Epithelial cell of prostate (primary cell): ENCODE data around the gene ZNF493.

Experiments used
- DNase-seq: peaks from one replicate; pipeline ENCODE4 v3.0.0-alpha.2; 2011; ENCODE audit warnings: low read depth, low spot score
- H3K27ac ChIP-seq: fragments of 450-650 bp; 2 replicates; pipeline ENCODE4 v1.5.1; 2017; ENCODE audit warnings: mild to moderate bottlenecking

Gene ZNF493

DNA sequence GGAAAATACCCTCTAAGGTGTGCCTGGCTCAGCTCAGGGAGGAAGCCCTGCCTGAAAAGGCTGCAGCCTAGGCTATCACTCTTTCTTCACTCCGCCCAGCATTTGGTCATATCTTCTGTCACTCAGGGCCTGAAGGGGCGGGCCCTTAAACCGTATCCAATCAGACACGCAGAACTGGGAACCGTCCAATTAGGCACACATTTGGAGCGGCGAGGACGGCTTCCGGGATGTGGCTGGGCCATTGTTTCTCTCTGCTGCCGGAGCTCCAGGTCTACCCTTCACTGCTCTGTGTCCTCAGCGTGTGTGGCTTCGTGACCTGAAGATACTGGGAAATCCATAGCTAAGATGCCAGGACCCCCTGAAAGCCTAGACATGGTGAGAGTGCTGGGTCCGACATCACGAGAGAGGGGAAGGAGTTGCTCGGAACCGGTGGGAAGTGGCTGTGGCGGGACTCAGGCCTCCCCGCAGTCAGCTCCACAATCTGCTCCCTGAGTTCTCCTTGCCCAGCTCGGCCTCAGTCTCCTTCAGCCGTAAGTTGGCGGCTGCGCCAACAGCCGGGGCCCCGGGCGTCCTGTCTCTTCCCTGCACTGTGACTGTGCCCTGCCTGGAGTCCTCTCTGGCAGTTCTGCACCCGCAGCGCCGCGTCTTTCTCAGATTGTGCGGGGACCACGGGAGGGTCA, at the start of gene ZNF493:
ZNF493 (plus strand) TSS at position 241 of the 680 bp plus-strand sequence; CDS start at position 346, 105 bp downstream.
- H3K27ac ChIP-seq = peak within 1 kb of the TSS; percentile 59
- DNase-seq = peak; percentile 66

DNA sequence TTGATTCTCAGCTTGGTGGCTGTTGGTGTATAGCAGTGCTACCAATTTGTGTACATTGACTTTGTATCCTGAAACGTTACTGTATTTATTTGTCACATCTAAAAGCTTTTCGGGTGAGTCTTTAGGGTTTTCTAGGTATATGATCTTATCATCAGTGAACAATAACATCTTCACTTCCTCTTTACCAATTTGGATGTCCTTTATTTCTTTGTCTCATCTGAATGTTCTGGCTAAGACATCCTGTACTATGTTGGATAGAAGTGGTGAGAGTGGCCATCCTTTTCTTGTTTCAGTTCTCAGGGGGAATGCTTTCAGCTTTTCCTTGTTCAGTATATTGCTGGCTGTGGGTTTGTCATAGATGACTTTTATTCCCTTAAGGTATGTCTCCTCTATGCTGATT, 44.1 kb upstream of the ZNF493 start:
- H3K27ac ChIP-seq = no peak overlapping the region
- DNase-seq = no peak

DNA sequence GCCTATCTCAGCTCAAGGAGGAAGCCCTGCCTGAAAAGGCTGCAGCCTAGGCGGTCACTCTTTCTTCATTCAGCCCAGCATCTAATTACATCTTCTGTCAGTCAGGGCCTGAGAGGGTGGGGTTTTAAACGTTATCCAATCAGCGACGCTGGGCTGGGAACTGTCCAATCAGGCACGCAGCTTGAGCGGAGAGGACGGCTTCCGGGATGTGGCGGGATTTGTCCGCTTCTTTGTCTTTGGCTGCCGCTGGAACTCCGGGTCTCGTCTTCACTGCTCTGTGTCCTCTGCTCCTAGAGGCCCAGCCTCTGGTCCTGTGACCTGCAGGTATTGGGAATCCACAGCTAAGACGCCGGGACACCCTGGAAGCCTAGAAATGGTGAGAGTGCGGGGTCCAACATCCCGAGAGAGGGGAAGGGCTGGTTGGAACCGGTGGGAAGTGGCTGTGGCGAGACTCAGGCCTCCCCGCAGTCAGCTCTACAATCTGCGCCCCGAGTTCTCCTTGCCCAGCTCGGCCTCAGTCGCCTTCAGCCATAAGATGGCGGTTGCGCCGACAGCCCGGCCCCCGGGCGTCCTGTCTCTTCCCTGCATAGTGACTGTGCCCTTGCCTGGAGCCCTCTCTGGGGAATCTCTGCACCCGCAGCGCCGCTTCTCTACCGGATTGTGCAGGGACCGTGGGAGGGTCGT, 38.0 kb upstream of the ZNF493 start, which contains the start of gene ZNF738:
ZNF738 (plus strand) TSS at position 233 of the 684 bp plus-strand sequence; CDS start at position 374, 141 bp downstream.
- peak; percentile 71 for DNase-seq

DNA sequence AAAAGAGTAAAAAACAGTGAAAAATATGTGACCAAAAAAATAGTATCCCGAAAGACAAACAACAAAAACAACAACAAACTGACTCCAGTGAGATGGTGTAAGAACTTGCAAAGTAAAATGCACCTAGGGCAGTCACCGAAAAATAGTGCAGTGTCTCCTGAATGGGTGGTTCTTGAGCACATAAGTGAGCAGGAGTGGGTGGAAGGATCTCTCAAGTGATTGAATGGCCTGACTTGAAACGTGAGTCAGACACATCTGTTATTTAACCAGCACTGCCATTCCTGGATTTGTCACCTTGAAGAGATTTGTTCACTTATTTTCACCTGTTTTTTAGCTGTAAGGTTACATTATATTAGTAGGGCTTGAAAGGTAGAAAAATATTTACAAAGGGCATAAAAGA, 34.6 kb upstream of the ZNF493 start:
- DNase-seq = no peak
- H3K27ac ChIP-seq = no peak overlapping the region

More for the DNA sequence above, 38.0 kb upstream of the ZNF493 start, which contains the start of gene ZNF738:
- peak within 1 kb of the TSS; percentile 58 for H3K27ac ChIP-seq

DNA sequence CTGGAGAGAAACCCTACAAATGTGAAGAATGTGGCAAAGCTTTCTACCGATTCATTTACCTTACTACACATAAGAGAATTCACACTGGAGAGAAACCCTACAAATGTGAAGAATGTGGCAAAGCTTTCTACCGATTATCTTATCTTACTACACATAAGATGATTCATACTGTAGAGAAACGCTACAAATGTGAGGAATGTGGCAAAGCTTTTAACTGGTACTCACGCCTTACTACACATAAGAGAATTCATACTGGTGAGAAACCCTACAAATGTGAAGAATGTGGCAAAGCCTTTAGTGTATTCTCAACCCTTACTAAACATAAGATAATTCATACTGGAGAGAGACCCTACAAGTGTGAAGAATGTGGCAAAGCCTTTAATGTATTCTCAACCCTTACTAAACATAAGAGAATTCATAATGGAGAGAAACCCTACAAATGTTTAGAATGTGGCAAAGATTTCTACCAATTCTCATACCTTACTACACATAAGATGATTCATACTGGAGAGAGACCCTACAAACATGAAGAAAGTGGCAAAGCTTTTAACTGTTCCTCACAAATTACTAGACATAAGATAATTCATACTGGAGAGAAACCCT, 12.9 kb upstream of the ZNF493 start:
- no peak for DNase-seq
- no peak overlapping the region for H3K27ac ChIP-seq

DNA sequence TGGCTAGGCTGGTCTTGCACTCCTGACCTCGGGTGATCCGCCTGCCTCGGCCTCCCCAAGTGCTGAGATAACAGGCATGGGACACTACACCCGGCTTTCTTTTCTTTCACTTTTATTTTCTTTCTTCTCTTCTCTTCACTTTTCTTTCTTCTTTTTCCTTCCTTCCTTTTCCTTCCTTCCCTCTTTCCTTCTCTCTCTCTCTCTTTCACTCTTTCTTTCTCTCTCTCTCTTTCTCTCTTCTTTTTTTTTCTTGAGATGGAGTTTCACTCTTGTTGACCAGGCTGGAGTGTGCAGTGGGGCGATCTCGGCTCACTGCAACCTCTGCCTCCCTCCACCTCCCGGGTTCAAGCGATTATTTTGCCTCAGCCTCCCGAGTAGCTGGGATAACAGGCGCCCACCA, 812 bp upstream of the ZNF493 start:
- DNase-seq = no peak
- no peak overlapping the region for H3K27ac ChIP-seq

DNA sequence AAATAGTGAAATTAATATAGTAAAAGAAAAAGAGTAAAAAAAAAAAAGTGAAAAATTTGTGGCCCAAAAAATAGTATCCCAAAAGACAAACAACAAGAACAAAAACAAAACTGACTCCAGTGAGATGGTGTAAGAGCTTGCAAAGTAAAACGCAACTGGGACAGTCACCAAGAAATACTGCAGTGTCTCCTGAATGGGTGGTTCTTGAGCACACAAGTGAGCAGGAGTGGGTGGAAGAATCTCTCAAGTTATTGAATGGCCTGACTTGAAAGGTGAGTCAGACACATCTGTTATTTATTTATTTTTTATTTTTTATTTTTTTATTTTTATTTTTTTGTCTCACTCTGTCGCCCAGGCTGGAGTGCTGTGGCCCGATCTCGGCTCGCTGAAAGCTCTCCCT, 1.9 kb downstream of the ZNF493 start:
- no peak overlapping the region for H3K27ac ChIP-seq
- DNase-seq = no peak

- no peak for DNase-seq
- no peak overlapping the region for H3K27ac ChIP-seq
Observed at GRCh38 chr19:21402303-21402985, 5.5 kb downstream of the ZNF493 start.

DNA sequence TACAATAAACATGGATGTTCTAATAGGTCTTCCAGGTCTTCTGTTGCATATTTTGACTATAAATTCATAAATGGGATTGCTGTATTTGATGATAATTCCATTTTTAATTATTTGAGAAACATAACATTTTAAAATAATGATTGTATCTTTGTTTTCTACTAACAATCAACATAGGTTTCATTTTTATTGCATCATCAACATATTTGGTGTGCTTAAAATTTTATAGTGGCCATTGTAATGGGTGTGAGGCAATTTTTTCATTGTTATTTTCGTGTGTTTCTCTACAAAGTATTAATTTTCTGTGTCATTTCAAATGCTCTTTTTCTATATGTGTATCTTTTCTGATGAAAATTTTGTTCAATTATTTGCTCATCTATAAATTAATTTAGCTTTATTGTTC, 13.2 kb downstream of the ZNF493 start:
- H3K27ac ChIP-seq = no peak overlapping the region
- DNase-seq = no peak

DNA sequence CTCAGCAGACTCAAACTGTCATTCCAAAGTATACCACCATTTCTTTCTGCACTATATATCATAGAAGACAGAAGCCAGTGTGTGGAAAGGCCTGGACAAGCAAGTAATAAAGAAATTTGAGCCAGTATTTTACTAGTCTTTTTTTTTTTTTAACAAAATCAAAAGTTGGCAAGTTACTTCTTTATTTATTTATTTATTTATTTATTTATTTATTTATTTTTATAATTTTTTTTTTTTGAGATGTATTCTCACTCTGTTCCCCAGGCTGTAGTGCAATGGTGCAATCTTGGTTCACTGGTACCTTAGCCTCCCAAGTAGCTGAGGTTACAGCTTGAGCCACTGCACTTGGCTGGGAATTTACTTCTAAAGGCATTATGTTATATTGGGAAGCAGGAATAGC, 25.3 kb downstream of the ZNF493 start:
- no peak overlapping the region for H3K27ac ChIP-seq
- DNase-seq = no peak

DNA sequence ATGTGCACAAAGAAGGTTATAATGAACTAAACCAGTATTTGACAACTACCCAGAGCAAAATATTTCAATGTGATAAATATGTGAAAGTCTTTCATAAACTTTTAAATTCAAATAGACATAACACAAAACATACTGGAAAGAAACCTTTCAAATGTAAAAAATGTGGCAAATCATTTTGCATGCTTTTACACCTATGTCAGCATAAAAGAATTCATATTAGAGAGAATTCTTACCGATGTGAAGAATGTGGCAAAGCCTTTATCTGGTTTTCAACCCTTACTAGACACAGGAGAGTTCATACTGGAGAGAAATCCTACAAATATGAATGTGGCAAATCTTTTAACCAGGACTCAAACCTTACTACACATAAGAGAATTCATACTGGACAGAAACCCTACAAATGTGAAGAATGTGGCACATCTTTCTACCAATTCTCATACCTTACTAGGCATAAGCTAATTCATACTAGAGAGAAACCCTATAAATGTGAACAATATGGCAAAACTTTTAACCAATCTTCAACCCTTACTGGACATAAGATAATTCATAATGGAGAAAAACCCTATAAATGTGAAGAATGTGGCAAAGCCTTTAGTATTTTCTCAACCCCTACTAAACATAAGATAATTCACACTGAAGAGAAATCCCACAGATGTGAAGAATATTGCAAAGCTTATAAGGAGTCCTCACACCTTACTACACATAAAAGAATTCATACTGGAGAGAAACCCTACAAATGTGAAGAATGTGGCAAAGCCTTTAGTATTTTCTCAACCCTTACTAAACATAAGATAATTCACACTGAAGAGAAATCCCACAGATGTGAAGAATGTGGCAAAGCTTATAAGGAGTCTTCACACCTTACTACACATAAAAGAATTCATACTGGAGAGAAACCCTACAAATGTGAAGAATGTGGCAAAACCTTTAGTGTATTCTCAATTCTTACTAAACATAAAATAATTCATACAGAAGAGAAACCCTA, 26.4 kb downstream of the ZNF493 start:
- DNase-seq = no peak

DNA sequence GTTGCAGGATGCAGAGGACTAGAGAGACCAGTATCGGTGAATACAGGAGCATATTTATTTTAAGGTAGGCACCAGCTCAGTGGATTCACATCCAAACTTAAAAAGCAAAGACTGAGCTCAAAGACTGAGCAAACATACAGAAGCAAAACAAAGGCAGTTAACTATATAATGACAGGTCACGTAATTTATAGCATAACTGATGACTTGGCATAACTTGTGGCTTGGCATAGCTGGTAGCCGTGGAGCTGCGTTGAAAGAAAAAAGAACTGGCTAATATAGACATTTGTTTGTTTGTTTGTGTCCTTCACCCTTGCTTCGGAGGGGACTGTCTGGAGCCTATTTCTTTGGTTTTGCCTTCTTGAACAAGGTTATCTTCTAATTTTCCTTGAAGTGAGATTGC, 33.7 kb downstream of the ZNF493 start:
- H3K27ac ChIP-seq = no peak overlapping the region
- DNase-seq = no peak

More for the DNA sequence above, 26.4 kb downstream of the ZNF493 start:
- no peak overlapping the region for H3K27ac ChIP-seq

DNA sequence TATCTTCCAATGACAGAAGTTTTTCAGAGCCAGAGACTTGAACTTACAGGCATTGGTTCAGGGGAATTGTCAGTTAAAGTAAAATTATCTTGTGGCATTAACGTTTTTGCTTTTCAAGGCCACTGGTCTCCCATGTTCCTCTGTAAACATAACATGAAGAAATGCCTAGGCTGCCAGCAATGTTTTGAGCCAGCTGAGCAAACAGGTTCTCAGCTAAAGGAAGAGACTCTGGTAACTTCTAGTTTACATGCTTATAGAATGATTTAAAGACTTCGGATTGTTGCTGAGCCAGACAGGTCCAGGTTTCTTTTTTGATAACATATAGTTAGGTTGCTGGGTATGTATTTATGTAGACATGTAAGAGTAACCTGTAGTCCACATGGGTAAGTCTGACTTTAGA, 35.7 kb downstream of the ZNF493 start:
- DNase-seq = no peak
- no peak overlapping the region for H3K27ac ChIP-seq

DNA sequence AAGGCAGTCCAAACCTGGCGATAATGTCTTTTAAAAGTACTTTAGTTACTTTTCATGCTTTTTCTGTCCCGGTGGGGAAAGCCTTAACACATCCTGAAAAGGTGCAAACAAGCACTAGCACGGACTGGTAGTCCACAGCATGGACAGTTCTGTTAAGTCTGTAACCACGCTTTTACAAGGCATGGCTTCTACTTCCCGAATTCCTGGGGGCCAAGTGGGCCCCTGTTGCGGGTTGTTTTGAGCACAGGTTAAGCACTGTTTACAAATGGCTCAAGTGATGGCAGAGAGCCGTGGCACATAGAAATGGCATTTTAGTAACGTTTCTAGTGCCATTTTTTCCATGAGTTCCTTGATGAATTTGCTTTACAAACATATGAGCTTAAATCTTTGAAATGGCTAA, 37.6 kb downstream of the ZNF493 start:
- DNase-seq = no peak
- no peak overlapping the region for H3K27ac ChIP-seq

GRCh38 chr19:21434967-21435544, 38.1 kb downstream of the ZNF493 start:
- no peak overlapping the region for H3K27ac ChIP-seq
- no peak for DNase-seq

DNA sequence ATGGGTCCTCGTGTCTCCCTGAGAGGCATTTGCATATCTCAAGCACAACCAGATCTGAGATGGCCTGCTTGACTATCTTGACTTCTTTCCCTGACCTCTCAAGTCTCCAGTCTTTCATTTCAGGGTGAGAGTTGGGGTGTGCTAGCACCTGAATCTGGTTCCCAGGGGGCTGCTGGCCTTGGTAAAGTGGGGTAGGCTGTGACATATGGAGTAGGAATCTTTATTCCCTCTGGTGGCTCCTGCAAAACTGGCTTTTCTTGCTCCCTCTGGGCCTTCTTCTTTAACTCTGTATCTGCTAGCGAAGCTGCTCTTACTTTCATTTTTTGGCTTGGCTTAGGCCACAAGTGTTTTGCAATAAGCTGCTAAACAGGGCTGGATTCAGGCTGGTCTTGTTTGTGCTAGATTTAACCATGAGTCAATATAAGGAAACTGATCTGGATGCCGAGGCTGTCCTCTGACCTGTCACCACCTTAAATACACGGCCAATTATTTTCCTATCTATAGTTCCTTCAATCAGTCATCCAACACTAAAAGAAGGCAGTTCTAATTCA, 42.3 kb downstream of the ZNF493 start:
- H3K27ac ChIP-seq = no peak overlapping the region
- peak; percentile 61 for DNase-seq

DNA sequence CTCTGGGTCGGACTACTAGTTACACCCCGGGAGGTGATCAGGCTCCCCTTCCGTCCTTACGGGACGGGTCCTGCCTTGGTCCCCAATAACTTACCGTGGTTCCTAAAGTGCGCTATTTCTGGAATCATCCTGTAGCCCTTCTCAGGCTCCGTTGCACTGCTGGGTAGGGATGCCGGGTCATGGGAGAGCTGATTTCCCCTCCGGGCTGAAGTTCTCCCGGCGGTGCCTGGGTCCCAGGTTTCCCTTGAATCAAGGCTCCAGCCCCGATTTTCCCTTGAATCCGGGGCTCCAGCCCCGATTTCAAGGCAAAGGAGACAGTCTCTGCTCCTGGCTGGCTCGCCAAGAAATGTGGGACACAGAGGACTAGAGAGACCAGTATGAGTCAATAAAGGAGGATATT, 43.4 kb downstream of the ZNF493 start:
- no peak overlapping the region for H3K27ac ChIP-seq
- no peak for DNase-seq

DNA sequence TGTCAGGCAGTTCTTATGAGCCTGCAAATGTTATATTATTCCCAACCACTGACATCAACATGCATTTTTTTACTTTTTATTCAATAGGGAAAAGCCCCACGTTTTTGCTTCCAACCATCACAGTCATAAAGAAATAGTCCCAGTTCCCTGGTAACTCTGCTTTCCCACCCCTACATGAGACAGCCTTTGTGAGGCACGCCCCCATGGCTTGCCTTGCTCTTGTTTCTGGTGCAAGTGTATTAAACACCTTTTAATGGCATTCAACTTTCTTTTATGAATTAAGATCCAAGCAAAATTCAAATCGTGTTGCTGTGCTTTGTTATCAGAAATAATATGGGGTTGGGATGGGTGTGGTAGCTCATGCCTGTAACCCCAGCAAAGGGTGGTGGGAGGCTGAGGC, 54.3 kb downstream of the ZNF493 start:
- DNase-seq = no peak
- no peak overlapping the region for H3K27ac ChIP-seq

GRCh38 chr19:21454901-21455300, 58.0 kb downstream of the ZNF493 start:
- no peak for DNase-seq
- no peak overlapping the region for H3K27ac ChIP-seq
